ENCODE results near the gene TMC3. TPM values are rescaled to one million over a fixed set of nuclear protein-coding genes. Genes with fewer than 3 reads are reported as not detected.

Gene TMC3
- polyA plus RNA-seq, 1 donor (not counting 4 experiments of a cell fraction or from before 2014, with no cell fraction given): not detected

DNA sequence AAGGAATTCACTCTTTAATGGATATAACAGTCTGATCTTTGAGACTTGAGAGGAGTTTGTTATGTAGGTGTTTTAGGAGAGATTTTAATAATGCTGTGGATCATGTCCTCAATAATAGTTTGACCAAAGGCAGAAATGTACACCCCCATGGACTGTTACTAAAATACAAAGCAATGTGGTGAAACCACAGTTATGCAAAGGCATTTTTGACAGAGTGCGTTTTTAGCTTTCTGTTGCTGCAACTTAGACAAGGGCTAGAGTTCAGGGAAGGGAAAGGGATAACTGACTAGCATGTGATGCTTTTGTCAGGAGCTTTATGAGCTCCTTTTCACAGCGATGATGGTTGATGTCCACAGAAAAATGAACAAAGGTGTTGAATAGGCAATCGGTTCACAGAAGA, 46.5 kb downstream of the TMC3 start:
- Histone ChIP-seq H3K27ac (ENCODE audit: control insufficient read depth, insufficient read depth, low read length) (no peak overlapping the region), H3K27me3 (ENCODE audit: control insufficient read depth, extremely low read depth, insufficient read depth, low read length) (no peaks in the 10 kb centered on the region), H2AFZ (ENCODE audit: control insufficient read depth, low read length) (no peak overlapping the region), H3K9me1 (ENCODE audit: control insufficient read depth, extremely low read depth, insufficient read depth, low read length) (no peaks in the 10 kb centered on the region), H3K9ac (ENCODE audit: control insufficient read depth, extremely low read depth, insufficient read depth, low read length) (no peak overlapping the region), H3K4me2 (ENCODE audit: control insufficient read depth, extremely low read depth, insufficient read depth, low read depth, low read length) (no peak overlapping the region), H3K4me1 (ENCODE audit: control insufficient read depth, extremely low read depth, insufficient read depth, low read length) (peaks cover 5% of the 10 kb centered on the region), H3K4me3 (ENCODE audit: control insufficient read depth in 2 of 3, extremely low read depth in 1 of 3, insufficient read depth in 2 of 3, low read depth in 1 of 3, low read length in 3 of 3) (no peak overlapping the region), H4K20me1 (ENCODE audit: control insufficient read depth, extremely low read depth, insufficient read depth, low read length) (no peaks in the 10 kb centered on the region), H3K36me3 (ENCODE audit: control insufficient read depth in 2 of 2, extremely low read depth in 1 of 2, insufficient read depth in 2 of 2, low read length in 2 of 2) (no peaks in the 10 kb centered on the region), H3K9me3 (ENCODE audit: control insufficient read depth, low read depth, low read length) (no peaks in the 10 kb centered on the region), H3K79me2 (ENCODE audit: control insufficient read depth, insufficient read depth, low read length) (peaks cover 5% of the 10 kb centered on the region)
- FAIRE-seq (no peak), DNase-seq (ENCODE audit: low read depth, low spot score) (no peak)
- TF ChIP-seq, protein P1, sequence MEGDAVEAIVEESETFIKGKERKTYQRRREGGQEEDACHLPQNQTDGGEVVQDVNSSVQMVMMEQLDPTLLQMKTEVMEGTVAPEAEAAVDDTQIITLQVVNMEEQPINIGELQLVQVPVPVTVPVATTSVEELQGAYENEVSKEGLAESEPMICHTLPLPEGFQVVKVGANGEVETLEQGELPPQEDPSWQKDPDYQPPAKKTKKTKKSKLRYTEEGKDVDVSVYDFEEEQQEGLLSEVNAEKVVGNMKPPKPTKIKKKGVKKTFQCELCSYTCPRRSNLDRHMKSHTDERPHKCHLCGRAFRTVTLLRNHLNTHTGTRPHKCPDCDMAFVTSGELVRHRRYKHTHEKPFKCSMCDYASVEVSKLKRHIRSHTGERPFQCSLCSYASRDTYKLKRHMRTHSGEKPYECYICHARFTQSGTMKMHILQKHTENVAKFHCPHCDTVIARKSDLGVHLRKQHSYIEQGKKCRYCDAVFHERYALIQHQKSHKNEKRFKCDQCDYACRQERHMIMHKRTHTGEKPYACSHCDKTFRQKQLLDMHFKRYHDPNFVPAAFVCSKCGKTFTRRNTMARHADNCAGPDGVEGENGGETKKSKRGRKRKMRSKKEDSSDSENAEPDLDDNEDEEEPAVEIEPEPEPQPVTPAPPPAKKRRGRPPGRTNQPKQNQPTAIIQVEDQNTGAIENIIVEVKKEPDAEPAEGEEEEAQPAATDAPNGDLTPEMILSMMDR (optimal IDR thresholded peaks at IDR 0.05 in 1 of 3, IDR thresholded peaks at IDR 0.05 in 1 of 3, conservative IDR thresholded peaks at IDR 0.05 in 1 of 3; ENCODE audit: extremely low read depth in 1 of 3, insufficient read depth in 2 of 3, low read length in 3 of 3): no peak
- TF ChIP-seq EZH2 (IDR thresholded peaks at IDR 0.05; ENCODE audit: low read length): no peak
- dilution Hi-C loops (cut with MboI; ENCODE audit: extremely low pct_ligation_motif_present, low sequenced_read_pairs): no loop called here

- dilution Hi-C loops (cut with MboI; ENCODE audit: extremely low pct_ligation_motif_present, low sequenced_read_pairs): no loop called here
- Histone ChIP-seq H4K20me1 (ENCODE audit: control insufficient read depth, extremely low read depth, insufficient read depth, low read length) (no peaks in the 10 kb centered on the region), H3K79me2 (ENCODE audit: control insufficient read depth, insufficient read depth, low read length) (peaks cover 11% of the 10 kb centered on the region), H3K9me3 (ENCODE audit: control insufficient read depth, low read depth, low read length) (no peaks in the 10 kb centered on the region), H3K27ac (ENCODE audit: control insufficient read depth, insufficient read depth, low read length) (no peak overlapping the region), H3K27me3 (ENCODE audit: control insufficient read depth, extremely low read depth, insufficient read depth, low read length) (no peaks in the 10 kb centered on the region), H2AFZ (ENCODE audit: control insufficient read depth, low read length) (no peak overlapping the region), H3K9ac (ENCODE audit: control insufficient read depth, extremely low read depth, insufficient read depth, low read length) (no peak overlapping the region), H3K9me1 (ENCODE audit: control insufficient read depth, extremely low read depth, insufficient read depth, low read length) (no peaks in the 10 kb centered on the region), H3K4me1 (ENCODE audit: control insufficient read depth, extremely low read depth, insufficient read depth, low read length) (peaks cover 13% of the 10 kb centered on the region), H3K4me2 (ENCODE audit: control insufficient read depth, extremely low read depth, insufficient read depth, low read depth, low read length) (no peak overlapping the region), H3K4me3 (ENCODE audit: control insufficient read depth in 2 of 3, extremely low read depth in 1 of 3, insufficient read depth in 2 of 3, low read depth in 1 of 3, low read length in 3 of 3) (no peak overlapping the region), H3K36me3 (ENCODE audit: control insufficient read depth in 2 of 2, extremely low read depth in 1 of 2, insufficient read depth in 2 of 2, low read length in 2 of 2) (peaks cover 2 to 3% of the 10 kb centered on the region in 2 experiments)
- TF ChIP-seq EZH2 (IDR thresholded peaks at IDR 0.05; ENCODE audit: low read length): no peak
- TF ChIP-seq, protein P1 (optimal IDR thresholded peaks at IDR 0.05 in 1 of 3, IDR thresholded peaks at IDR 0.05 in 1 of 3, conservative IDR thresholded peaks at IDR 0.05 in 1 of 3; ENCODE audit: extremely low read depth in 1 of 3, insufficient read depth in 2 of 3, low read length in 3 of 3): no peak
- FAIRE-seq (no peak), DNase-seq (ENCODE audit: low read depth, low spot score) (no peak)
These were observed 47.4 kb downstream of the TMC3 start for GRCh38 chr15:81326466-81327212.

Measured in keratinocyte (primary cell).